Colonic mucosa (tissue), 4 donors: ENCODE results near the gene CCDC9. TPM values are rescaled to one million over a fixed set of nuclear protein-coding genes. Genes with fewer than 3 reads are reported as not detected.

Experiments used
- DNase-seq: peaks from one replicate; pipeline ENCODE4 v3.0.0-alpha.2; 2020
- H3K27ac ChIP-seq: fragments of 200-600 bp; one replicate; pipeline ENCODE4 v1.8.0; 2021
- H3K27me3 ChIP-seq: fragments of 200-600 bp; one replicate; pipeline ENCODE4 v1.8.0; 2021
- H3K36me3 ChIP-seq: fragments of 200-600 bp; one replicate; pipeline ENCODE4 v1.8.0; 2021
- H3K4me1 ChIP-seq: fragments of 200-600 bp; one replicate; pipeline ENCODE4 v1.8.0; 2021; ENCODE audit warnings: mild to moderate bottlenecking
- H3K4me3 ChIP-seq: fragments of 200-600 bp; one replicate; pipeline ENCODE4 v1.8.0; 2021
- H3K9ac ChIP-seq, 2 donors: one replicate each; pipeline ENCODE4 v1.7.0; 2013; ENCODE audit warnings: control low read depth in 2 of 2, low read depth in 2 of 2, low read length in 2 of 2
- H3K9me3 ChIP-seq: fragments of 200-600 bp; one replicate; pipeline ENCODE4 v1.8.0; 2021
- intact Hi-C: fragments of 100-400 bp; cut with DNase I; formaldehyde crosslinking; loops from one replicate; pipeline ENCODE4 v1.14.1; 2022
- total RNA-seq, 2 donors: library from RNA; stranded (reverse); fragmentation: NEBNext Ultra II Directional in 1 of 2; extraction: Animal tissue kit (Norgen Biotek cat#: 25700) in 1 of 2; gene quantifications; one replicate each; pipeline ENCODE4 v1.2.1, GENCODE V29; 2021
- TF ChIP-seq, protein P1 (sequence below): fragments of 200-600 bp; IDR thresholded peaks from one replicate; pipeline ENCODE4 v1.8.0; 2022; ENCODE audit warnings: antibody characterized with exemption, mild to moderate bottlenecking
- donor health status: healthy.
- donor health status: DM: no; HTN: no; CAD: no.
- donor health status: DM: no; HTN: no; CAD: no.

CCDC9 gene
- total RNA-seq, 2 donors from 2014 or later: 27.2 to 37.3 TPM

DNA sequence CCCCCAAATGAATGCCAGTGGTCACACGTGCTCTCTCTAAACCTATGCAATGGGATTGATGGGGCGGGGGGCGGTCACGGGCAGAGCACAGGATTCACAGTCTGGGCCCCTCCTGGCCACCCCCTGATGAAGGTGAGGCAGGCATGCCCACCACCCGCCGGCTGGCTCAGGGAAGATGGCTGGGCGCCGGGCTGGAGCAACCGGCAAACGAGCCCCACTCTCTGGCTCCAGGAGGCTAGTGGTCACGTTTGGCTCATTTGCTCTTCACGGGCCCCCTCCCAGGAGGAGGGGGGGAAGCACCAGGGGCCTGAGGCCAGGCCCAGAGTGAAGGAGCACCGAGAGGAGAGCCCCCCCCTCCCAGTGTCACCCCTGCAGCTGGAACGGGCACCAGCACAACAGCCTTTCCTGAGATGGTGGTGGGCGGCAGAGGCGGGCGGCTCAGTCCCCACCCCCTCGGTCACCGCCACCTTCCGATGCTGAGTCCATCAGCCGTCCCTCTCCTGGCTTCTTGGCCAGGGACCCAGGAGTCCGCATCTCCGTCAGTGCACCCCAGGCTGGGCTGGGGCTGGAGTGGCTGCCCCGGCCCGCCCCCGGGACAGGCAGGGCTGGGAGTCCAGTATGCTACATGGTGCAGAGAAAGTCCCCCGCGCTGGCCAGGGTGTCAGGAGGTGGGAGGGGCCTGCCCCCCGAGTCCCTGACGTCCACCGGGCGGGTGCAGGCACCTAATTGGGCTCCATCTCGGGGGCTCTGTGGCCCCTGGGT, 35.1 kb upstream of the CCDC9 start:
- no peaks in the 10 kb centered on the region for H3K9me3 ChIP-seq
- no peaks in the 10 kb centered on the region for H3K27me3 ChIP-seq
- intact Hi-C loops: no loop called here
- no peak for DNase-seq
- H3K4me3 ChIP-seq: no peak overlapping the region
- TF ChIP-seq, protein P1, sequence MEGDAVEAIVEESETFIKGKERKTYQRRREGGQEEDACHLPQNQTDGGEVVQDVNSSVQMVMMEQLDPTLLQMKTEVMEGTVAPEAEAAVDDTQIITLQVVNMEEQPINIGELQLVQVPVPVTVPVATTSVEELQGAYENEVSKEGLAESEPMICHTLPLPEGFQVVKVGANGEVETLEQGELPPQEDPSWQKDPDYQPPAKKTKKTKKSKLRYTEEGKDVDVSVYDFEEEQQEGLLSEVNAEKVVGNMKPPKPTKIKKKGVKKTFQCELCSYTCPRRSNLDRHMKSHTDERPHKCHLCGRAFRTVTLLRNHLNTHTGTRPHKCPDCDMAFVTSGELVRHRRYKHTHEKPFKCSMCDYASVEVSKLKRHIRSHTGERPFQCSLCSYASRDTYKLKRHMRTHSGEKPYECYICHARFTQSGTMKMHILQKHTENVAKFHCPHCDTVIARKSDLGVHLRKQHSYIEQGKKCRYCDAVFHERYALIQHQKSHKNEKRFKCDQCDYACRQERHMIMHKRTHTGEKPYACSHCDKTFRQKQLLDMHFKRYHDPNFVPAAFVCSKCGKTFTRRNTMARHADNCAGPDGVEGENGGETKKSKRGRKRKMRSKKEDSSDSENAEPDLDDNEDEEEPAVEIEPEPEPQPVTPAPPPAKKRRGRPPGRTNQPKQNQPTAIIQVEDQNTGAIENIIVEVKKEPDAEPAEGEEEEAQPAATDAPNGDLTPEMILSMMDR: no peak
- no peak overlapping the region for H3K9ac ChIP-seq
- no peaks in the 10 kb centered on the region for H3K36me3 ChIP-seq
- no peaks in the 10 kb centered on the region for H3K4me1 ChIP-seq
- no peak overlapping the region for H3K27ac ChIP-seq

DNA sequence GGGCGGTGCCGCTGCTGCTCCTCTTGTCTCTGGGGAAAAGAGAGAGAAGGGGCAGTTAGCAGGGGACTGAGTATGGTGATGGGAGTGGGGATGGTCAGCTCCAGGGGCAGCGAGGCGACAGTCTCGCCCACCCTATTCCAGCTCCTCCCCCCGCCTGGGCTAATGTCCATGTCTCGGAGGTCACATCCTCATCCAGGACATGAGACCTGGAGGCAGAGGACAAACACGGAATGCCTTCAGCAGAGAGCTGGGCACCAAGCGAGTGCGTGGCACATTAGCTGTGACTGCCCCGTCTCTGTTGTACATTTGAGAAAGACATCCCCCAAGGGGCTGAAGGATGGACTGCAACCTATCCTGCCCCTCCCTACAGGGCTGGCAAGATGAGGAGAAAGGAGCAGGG, 34.4 kb upstream of the CCDC9 start:
- intact Hi-C loops: no loop called here
- Histone ChIP-seq H3K9ac (no peak overlapping the region), H3K36me3 (no peaks in the 10 kb centered on the region), H3K27me3 (no peaks in the 10 kb centered on the region), H3K27ac (no peak overlapping the region), H3K4me1 (peaks cover 4% of the 10 kb centered on the region), H3K9me3 (no peaks in the 10 kb centered on the region), H3K4me3 (no peak overlapping the region)
- DNase-seq: no peak
- TF ChIP-seq, protein P1: no peak

DNA sequence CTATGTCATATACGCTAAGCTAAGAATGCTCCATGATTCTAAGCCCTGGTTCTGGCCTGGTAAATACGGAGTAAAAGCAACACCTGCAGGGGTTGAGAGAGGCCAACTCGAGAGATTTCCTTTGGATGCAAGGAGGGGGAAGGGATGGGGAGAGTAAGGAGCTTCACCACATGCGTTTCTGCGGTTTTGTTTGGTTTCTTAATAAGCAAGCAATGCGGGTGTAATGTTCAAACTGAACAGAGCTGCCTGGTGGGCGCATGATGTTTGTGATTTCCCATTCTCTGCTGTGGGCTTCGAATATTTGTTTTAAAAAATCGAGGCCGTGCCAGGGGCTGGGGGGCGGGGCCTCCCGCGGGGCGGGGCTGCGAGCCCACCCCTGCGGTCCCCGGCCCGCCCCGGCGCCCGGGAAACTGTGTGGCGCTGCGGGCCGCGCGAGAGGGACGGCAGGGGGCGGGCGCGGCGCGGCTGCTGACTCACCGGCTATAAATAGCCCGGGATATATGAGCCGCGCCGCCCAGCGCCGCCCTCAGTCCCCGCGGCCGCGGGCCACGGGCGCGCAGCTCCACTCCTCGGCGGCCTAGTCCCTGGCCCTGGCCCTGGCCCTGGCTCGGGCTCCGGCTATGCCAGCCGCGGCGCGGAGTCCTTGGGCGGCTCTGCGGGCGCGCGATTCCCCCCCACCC, 30.4 kb upstream of the CCDC9 start:
- Histone ChIP-seq H3K9ac (peak overlapping the region; percentile 94 to 99), H3K27ac (peak overlapping the region; percentile 97)
- intact Hi-C loops: no loop called here

DNA sequence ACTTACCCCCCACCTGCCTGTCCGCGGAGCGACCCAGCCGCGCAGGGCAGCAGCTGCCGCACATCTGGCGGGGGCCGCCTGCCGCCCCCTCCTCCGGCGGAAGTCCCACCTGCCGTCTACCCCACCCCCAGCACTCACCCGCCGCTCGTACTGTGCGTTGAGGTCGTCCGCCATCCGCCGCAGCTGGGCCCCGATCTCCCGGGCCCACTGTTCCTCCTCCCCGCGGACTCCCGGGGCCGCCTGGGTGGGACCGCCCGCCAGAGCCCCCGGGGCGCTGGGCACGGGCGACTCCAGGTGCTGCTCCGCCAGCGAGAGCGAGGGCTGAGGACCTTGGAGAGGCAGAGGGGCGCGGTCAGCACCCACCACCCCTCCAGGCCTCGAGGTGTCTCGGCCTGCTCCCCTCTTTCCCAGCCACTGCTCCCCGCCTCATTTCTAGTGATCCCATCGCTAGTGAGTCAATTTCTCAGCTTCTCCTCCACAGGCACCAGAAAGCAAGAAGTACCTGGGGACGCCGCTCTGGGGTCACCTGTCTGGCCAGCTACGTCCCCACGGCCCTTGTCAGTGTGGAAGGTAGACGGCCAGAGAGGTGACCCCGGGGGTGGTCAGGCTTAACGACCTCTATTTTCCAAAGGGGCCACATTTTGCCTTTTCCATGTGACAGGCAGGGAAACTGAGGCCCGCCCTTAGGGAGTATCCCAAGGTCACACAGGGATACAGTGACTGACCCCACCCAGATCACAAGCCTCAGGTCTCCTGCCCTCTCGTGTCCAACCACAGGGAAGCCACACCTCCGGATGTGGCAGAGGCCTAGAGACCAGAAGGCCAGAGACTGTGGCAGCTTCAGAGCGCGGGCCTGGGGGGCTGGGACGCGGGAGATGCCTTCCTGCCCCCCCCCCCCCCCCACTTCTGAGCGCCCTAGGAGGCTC, 29.6 kb upstream of the CCDC9 start:
- H3K4me1 ChIP-seq: peaks cover 10% of the 10 kb centered on the region
- TF ChIP-seq, protein P1: no peak
- H3K4me3 ChIP-seq: peak overlapping the region; percentile 34
- intact Hi-C loops: no loop called here
- peak overlapping the region; percentile 94 to 99 for H3K9ac ChIP-seq
- peak; percentile 95 for DNase-seq
- H3K27ac ChIP-seq: peak overlapping the region; percentile 97
- no peaks in the 10 kb centered on the region for H3K9me3 ChIP-seq
- H3K36me3 ChIP-seq: no peaks in the 10 kb centered on the region
- no peaks in the 10 kb centered on the region for H3K27me3 ChIP-seq

More for the DNA sequence above, 30.4 kb upstream of the CCDC9 start:
- H3K4me1 ChIP-seq: peaks cover 10% of the 10 kb centered on the region
- no peaks in the 10 kb centered on the region for H3K36me3 ChIP-seq
- H3K9me3 ChIP-seq: no peaks in the 10 kb centered on the region
- TF ChIP-seq, protein P1: no peak
- peak; percentile 88 for DNase-seq
- H3K27me3 ChIP-seq: no peaks in the 10 kb centered on the region
- peak overlapping the region; percentile 34 for H3K4me3 ChIP-seq
